GM12892 (cell line): ENCODE measurements around the gene IGF1R.

Source experiments
- POLR2A ChIP-seq: IDR thresholded peaks from 2 replicates; pipeline ENCODE4 v1.6.1; 2011; ENCODE audit warnings: low read depth, low read length, control low read depth
- POLR2AphosphoS5 ChIP-seq: IDR thresholded peaks from 2 replicates; pipeline ENCODE4 v1.6.1; 2011; ENCODE audit warnings: low read depth, low read length, control low read depth
- TAF1 ChIP-seq: IDR thresholded peaks from 2 replicates; pipeline ENCODE4 v1.6.1; 2011; ENCODE audit warnings: low read depth, mild to moderate bottlenecking, control low read depth, low read length, borderline replicate concordance

- no peak for TF ChIP-seq POLR2A
- no peak for TF ChIP-seq POLR2AphosphoS5
- TF ChIP-seq TAF1: no peak
Observed at GRCh38 chr15:98853161-98853560, 204.8 kb downstream of the IGF1R start.
